ENCODE measurements around the gene ZNF561.

- no peak for TF ChIP-seq TAF1 (IDR thresholded peaks at IDR 0.05; ENCODE audit: low read depth, low read length)
- TF ChIP-seq POLR2AphosphoS5 (IDR thresholded peaks at IDR 0.05; ENCODE audit: low read depth, low read length): no peak
- TF ChIP-seq POLR2A (IDR thresholded peaks at IDR 0.05; ENCODE audit: low read depth, low read length): no peak
Observed at GRCh38 chr19:9668544-9668943, 47.5 kb upstream of the ZNF561 start.
